Thyroid gland (tissue), 4 donors: ENCODE results near the gene CTNNA2.

Experiments used
- POLR2A ChIP-seq, 2 donors: fragments of 450-650 bp; IDR thresholded peaks; one replicate each; pipeline ENCODE4 v1.6.1; 2017; ENCODE audit warnings: antibody characterized with exemption in 2 of 2, mild to moderate bottlenecking in 2 of 2, moderate library complexity in 1 of 2
- TF ChIP-seq, protein P1 (sequence below), 6 experiments: fragments of 200-600 bp in 3 of 6; fragments of 450-650 bp in 3 of 6; sonication (generic) in 3 of 6; IDR thresholded peaks; one replicate each; pipeline ENCODE4 v1.5.1; 2016 to 2019; ENCODE audit warnings: antibody characterized with exemption in 6 of 6, mild to moderate bottlenecking in 2 of 6, inconsistent platforms in 1 of 6, moderate library complexity in 1 of 6

DNA sequence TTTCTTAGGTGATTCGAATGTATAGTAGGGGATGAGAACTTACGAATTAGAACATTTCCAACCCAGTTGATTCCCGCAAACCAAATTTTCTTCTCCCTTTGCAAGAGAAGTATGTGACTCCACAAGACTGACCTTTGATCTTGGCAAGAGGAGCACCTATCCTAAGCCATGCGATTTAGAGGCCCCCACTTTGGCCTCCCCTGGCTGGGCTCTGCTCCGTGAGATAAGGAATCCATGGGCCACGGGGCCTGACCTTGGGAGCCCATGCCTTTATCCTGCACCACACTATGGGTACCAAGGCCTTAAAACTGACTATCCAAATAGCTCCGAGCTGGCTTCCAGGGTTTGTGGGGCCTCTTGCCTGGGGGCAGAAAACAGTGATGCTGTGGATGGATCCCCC, 656.0 kb downstream of the CTNNA2 start:
- TF ChIP-seq, protein P1, sequence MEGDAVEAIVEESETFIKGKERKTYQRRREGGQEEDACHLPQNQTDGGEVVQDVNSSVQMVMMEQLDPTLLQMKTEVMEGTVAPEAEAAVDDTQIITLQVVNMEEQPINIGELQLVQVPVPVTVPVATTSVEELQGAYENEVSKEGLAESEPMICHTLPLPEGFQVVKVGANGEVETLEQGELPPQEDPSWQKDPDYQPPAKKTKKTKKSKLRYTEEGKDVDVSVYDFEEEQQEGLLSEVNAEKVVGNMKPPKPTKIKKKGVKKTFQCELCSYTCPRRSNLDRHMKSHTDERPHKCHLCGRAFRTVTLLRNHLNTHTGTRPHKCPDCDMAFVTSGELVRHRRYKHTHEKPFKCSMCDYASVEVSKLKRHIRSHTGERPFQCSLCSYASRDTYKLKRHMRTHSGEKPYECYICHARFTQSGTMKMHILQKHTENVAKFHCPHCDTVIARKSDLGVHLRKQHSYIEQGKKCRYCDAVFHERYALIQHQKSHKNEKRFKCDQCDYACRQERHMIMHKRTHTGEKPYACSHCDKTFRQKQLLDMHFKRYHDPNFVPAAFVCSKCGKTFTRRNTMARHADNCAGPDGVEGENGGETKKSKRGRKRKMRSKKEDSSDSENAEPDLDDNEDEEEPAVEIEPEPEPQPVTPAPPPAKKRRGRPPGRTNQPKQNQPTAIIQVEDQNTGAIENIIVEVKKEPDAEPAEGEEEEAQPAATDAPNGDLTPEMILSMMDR (IDR thresholded peaks at IDR 0.05) = no peak
- TF ChIP-seq POLR2A (IDR thresholded peaks at IDR 0.05) = no peak
